ENCODE data around the gene IL12A. TPM values are rescaled to one million over a fixed set of nuclear protein-coding genes. Genes with fewer than 3 reads are reported as not detected.

Gene IL12A
- total and polyA plus RNA-seq, 2 of the 8 experiments (the other 6 are each of a cell fraction or from before 2014, with no cell fraction given) = 0.41 to 0.92 TPM

DNA sequence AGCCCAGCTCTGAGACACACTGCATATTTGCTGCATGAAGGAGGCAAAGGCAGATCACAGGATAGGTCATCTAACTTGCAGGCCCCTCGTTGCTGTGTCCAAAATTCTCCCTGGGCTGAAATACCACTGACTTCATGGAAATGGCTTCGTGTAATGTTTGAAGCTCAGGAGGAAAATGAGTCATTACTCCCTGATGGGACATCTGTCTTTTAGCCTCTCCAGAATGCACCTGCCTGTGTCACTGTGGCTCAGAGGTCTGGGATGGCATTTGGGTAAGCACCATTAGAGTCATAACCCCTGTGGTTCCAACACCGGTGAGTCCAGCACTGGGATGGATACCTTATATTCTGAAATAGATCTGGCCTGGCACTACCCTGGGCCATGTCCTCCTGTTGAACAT, 51.5 kb downstream of the IL12A start:
- Histone ChIP-seq H3K4ac (replicated peaks; ENCODE audit: insufficient read length, low read depth, low read length) (no peak overlapping the region), H3K14ac (ENCODE audit: insufficient read length) (no peak overlapping the region), H3K4me3 (ENCODE audit: extremely low read depth in 1 of 4, insufficient read depth in 2 of 4, low read depth in 3 of 4, low read length in 4 of 4) (no peak overlapping the region), H3K18ac (ENCODE audit: extremely low read depth, low read length) (no peak overlapping the region), H3K27me3 (replicated peaks in 1 of 4; ENCODE audit: control insufficient read depth in 3 of 4, extremely low read depth in 1 of 4, insufficient read depth in 3 of 4, low read length in 3 of 4) (peaks cover 0 to 9% (median 6%) of the 10 kb centered on the region in 4 experiments; a peak in 5 of 7 replicates), H2BK12ac (ENCODE audit: low read depth, low read length) (no peak overlapping the region), H3K56ac (replicated peaks; ENCODE audit: insufficient read length, low read depth, low read length) (no peak overlapping the region), H3K4me2 (ENCODE audit: insufficient read depth in 1 of 2, low read depth in 2 of 2, low read length in 2 of 2) (no peak overlapping the region; a peak in 1 of 4 replicates), H3K23me2 (ENCODE audit: low read depth, low read length) (peaks cover 4% of the 10 kb centered on the region; the same call in 1 of the 2 replicates), H2BK15ac (ENCODE audit: low read length) (no peak overlapping the region), H3K4me1 (replicated peaks in 1 of 4; ENCODE audit: control insufficient read depth in 3 of 4, insufficient read depth in 4 of 4, low read length in 3 of 4) (peaks cover 0 to 4% (median 4%) of the 10 kb centered on the region in 4 experiments; a peak in 2 of 7 replicates), H4K5ac (ENCODE audit: insufficient read length, low read depth, low read length) (no peak overlapping the region), H4K91ac (replicated peaks; ENCODE audit: insufficient read length, low read length) (no peak overlapping the region), H4K8ac (ENCODE audit: extremely low read depth, insufficient read depth, low read length) (no peak overlapping the region), H2BK20ac (ENCODE audit: low read length) (no peak overlapping the region), H2BK5ac (ENCODE audit: low read depth, low read length) (no peak overlapping the region), H2AFZ (ENCODE audit: low read length) (no peak overlapping the region), H3K27ac (ENCODE audit: low read depth, low read length) (no peak overlapping the region), H2AK5ac (ENCODE audit: low read depth, low read length) (no peak overlapping the region), H3K9ac (replicated peaks in 1 of 4; ENCODE audit: extremely low read depth in 1 of 4, low read depth in 3 of 4, low read length in 3 of 4) (no peak overlapping the region), H3K79me1 (ENCODE audit: low read depth, low read length) (no peaks in the 10 kb centered on the region), H3K9me3 (ENCODE audit: insufficient read depth in 2 of 2, low read depth in 1 of 2, low read length in 1 of 2) (peaks cover 0 to 5% of the 10 kb centered on the region in 2 experiments; a peak in 1 of 4 replicates), H3K23ac (ENCODE audit: insufficient read length) (no peak overlapping the region), H4K20me1 (replicated peaks in 1 of 2; ENCODE audit: control insufficient read depth in 1 of 2, insufficient read depth in 2 of 2, low read length in 2 of 2) (no peaks in the 10 kb centered on the region), H2BK120ac (replicated peaks; ENCODE audit: low read depth, low read length) (no peak overlapping the region), H3K79me2 (ENCODE audit: control insufficient read depth in 1 of 2, insufficient read depth in 2 of 2, low read length in 2 of 2) (no peaks in the 10 kb centered on the region), H3K36me3 (ENCODE audit: control insufficient read depth in 2 of 4, insufficient read depth in 4 of 4, low read length in 3 of 4) (no peaks in the 10 kb centered on the region)
- WGBS, 2 experiments (ENCODE audit: extremely low coverage in 1 of 2, insufficient coverage in 1 of 2, insufficient read length in 1 of 2, insufficient replicate concordance in 2 of 2, low coverage in 1 of 2, low lambda C conversion rate in 2 of 2, missing lambda C conversion rate in 1 of 2) = 77% methylated on average over 3 of the region's 3 CpGs; no CpG with 5 or more reads in 1 of the 2 experiments
- ChIA-PET POLR2A (ENCODE audit: partially characterized antibody) (no interaction called here), CTCF (ENCODE audit: partially characterized antibody) (interaction anchor here (0.9 to 1.8 kb wide), 6 partner anchors 7 to 200 kb away, joined by 3 to 9 read pairs (median 4); partner anchors contain the start of gene IL12A)
- FAIRE-seq (no peak), DNase-seq (ENCODE audit: low read depth in 1 of 2, low spot score in 2 of 2) (no peak)
- TF ChIP-seq BACH1 (IDR thresholded peaks at IDR 0.05; ENCODE audit: low read length) (no peak), HDAC6 (IDR thresholded peaks at IDR 0.05; ENCODE audit: low read depth, low read length) (no peak), CBX5 (IDR thresholded peaks at IDR 0.05; ENCODE audit: low read depth, low read length) (no peak), KDM5A (IDR thresholded peaks at IDR 0.05; ENCODE audit: low read length) (no peak), POU5F1 (IDR thresholded peaks at IDR 0.05; ENCODE audit: low read depth, low read length) (no peak), TEAD4 (IDR thresholded peaks at IDR 0.05; ENCODE audit: low read depth, low read length) (no peak), EP300 (IDR thresholded peaks at IDR 0.05; ENCODE audit: borderline replicate concordance in 1 of 2, low read depth in 2 of 2, low read length in 2 of 2) (no peak), BRCA1 (IDR thresholded peaks at IDR 0.05; ENCODE audit: low read depth, low read length) (no peak), SIRT6 (IDR thresholded peaks at IDR 0.05; ENCODE audit: low read length) (no peak), GTF2F1 (IDR thresholded peaks at IDR 0.05; ENCODE audit: borderline replicate concordance, low read depth, low read length) (no peak), RBBP5 (IDR thresholded peaks at IDR 0.05; ENCODE audit: borderline replicate concordance, low read depth, low read length) (no peak), YY1 (IDR thresholded peaks at IDR 0.05; ENCODE audit: low read depth, low read length) (no peak), CREB1 (IDR thresholded peaks at IDR 0.05) (no peak)
- TF ChIP-seq, protein P1, sequence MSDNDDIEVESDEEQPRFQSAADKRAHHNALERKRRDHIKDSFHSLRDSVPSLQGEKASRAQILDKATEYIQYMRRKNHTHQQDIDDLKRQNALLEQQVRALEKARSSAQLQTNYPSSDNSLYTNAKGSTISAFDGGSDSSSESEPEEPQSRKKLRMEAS (IDR thresholded peaks at IDR 0.05) = no peak
